K562 (cell line): ENCODE results near the gene CCDC85B. TPM values are rescaled to one million over a fixed set of nuclear protein-coding genes. Genes with fewer than 3 reads are reported as not detected.

Experiments
- ETS2 ChIP-seq: IDR thresholded peaks from 2 replicates; pipeline ENCODE4 v1.6.1; 2016; ENCODE audit warnings: borderline replicate concordance, missing genetic modification characterization, mild to moderate bottlenecking, moderate library complexity, missing compliant biosample characterization; ENCODE audit not compliant: poor library complexity, severe bottlenecking
- GTF2A2 ChIP-seq: IDR thresholded peaks from 2 replicates; pipeline ENCODE4 v1.6.1; 2016; ENCODE audit warnings: mild to moderate bottlenecking, missing genetic modification characterization, missing compliant biosample characterization
- HBP1 ChIP-seq: fragments of 450-650 bp; formaldehyde crosslinking; IDR thresholded peaks from 2 replicates; pipeline ENCODE4 v1.4.0; 2022; ENCODE audit warnings: missing genetic modification characterization
- HCFC1 ChIP-seq: IDR thresholded peaks from 2 replicates; pipeline ENCODE4 v1.6.1; 2012; ENCODE audit warnings: low read depth, low read length, improper control_type of control experiment
- NFXL1 ChIP-seq: fragments of 450-650 bp; formaldehyde crosslinking; IDR thresholded peaks from 2 replicates; pipeline ENCODE4 v1.4.0; 2021; ENCODE audit warnings: mild to moderate bottlenecking
- PML ChIP-seq: IDR thresholded peaks from 2 replicates; pipeline ENCODE4 v1.6.1; 2012; ENCODE audit warnings: low read length, inconsistent platforms
- POLR2A ChIP-seq: fragments of 450-650 bp; conservative IDR thresholded peaks from 2 replicates; pipeline ENCODE4 v1.6.1; 2016
- POLR2AphosphoS5 ChIP-seq: IDR thresholded peaks from 2 replicates; pipeline ENCODE4 v1.6.1; 2011; ENCODE audit warnings: mild to moderate bottlenecking, low read depth, low read length, moderate library complexity; ENCODE audit not compliant: control insufficient read depth, insufficient read depth
- RBM22 ChIP-seq: fragments of 200-400 bp; formaldehyde crosslinking; IDR thresholded peaks from 2 replicates; pipeline ENCODE4 v1.6.1; 2018; ENCODE audit warnings: low read length, low read depth; ENCODE audit not compliant: poor library complexity, severe bottlenecking
- RHOXF2B ChIP-seq: fragments of 250-450 bp; sonication (Bioruptor Pico); conservative IDR thresholded peaks from 2 replicates; pipeline ENCODE4 v1.5.1; 2021
- SMAD2 ChIP-seq: fragments of 150-350 bp; IDR thresholded peaks from 2 replicates; pipeline ENCODE4 v1.6.1; 2014; ENCODE audit warnings: low read depth, mild to moderate bottlenecking, low read length
- SREBF1 ChIP-seq: fragments of 150-350 bp; IDR thresholded peaks from 2 replicates; pipeline ENCODE4 v1.6.1; 2014; ENCODE audit warnings: antibody characterized with exemption, low read depth, low read length, borderline replicate concordance
- XRCC5 ChIP-seq: fragments of 200-400 bp; formaldehyde crosslinking; IDR thresholded peaks from 2 replicates; pipeline ENCODE4 v1.6.1; 2017; ENCODE audit warnings: low read depth, mild to moderate bottlenecking, low read length
- ZNF124 ChIP-seq: sonication (generic); formaldehyde crosslinking; IDR thresholded peaks from 2 replicates; pipeline ENCODE4 v1.8.1; 2022; ENCODE audit warnings: missing genetic modification reagents
- ZNF586 ChIP-seq: fragments of 450-650 bp; formaldehyde crosslinking; conservative IDR thresholded peaks from 2 replicates; pipeline ENCODE4 v1.4.0; 2020; ENCODE audit warnings: mild to moderate bottlenecking, moderate library complexity
- polyA plus RNA-seq, 8 experiments: library from polyadenylated mRNA; depleted of rRNA in 4 of 8; stranded (reverse) in 5 of 8; unstranded in 3 of 8; fragments of >200 nt; fragmentation: Nextera tagmentation in 2 of 8; fragmentation: Illumina TruSeq in 1 of 8; extraction: Ambion mirVana in 2 of 8; extraction: Trizol in 1 of 8; gene quantifications; 2 replicates each; pipeline versions ENCODE4 v1.2.1 to v1.2.3, GENCODE V29; 2011 to 2014; ENCODE audit warnings: inconsistent platforms in 1 of 8, missing spikeins in 1 of 8
- total RNA-seq, 7 experiments: library from RNA; depleted of rRNA in 6 of 7; stranded (reverse); fragments of >200 nt in 6 of 7; fragmentation: Illumina TruSeq in 2 of 7; extraction: Trizol in 2 of 7; gene quantifications; 2 replicates each; pipeline versions ENCODE4 v1.2.1 to v1.2.3, GENCODE V29; 2011 to 2021; ENCODE audit warnings: low replicate concordance in 1 of 7
- TF ChIP-seq, protein P1 (sequence below): sonication (generic); formaldehyde crosslinking; IDR thresholded peaks from 2 replicates; pipeline ENCODE4 v1.8.0; 2023; ENCODE audit warnings: missing genetic modification reagents, mild to moderate bottlenecking, borderline replicate concordance
- TF ChIP-seq, protein P2 (sequence below): sonication (generic); formaldehyde crosslinking; IDR thresholded peaks from 2 replicates; pipeline ENCODE4 v1.8.1; 2023; ENCODE audit warnings: mild to moderate bottlenecking, missing genetic modification reagents
- TF ChIP-seq, protein P3 (sequence below): sonication (generic); formaldehyde crosslinking; IDR thresholded peaks from 2 replicates; pipeline ENCODE4 v1.9.0; 2022; ENCODE audit warnings: mild to moderate bottlenecking, missing genetic modification reagents

CCDC85B gene
- total and polyA plus RNA-seq, 9 of the 15 experiments (the other 6 are each of a cell fraction or from before 2014, with no cell fraction given): 0.14 to 138 (median 6.2) TPM

GRCh38 chr11:65896034-65896999 is 5.8 kb downstream of the CCDC85B start (continued):
- no peak for TF ChIP-seq HCFC1
- TF ChIP-seq RBM22: peak; percentile 74
- TF ChIP-seq, protein P1, sequence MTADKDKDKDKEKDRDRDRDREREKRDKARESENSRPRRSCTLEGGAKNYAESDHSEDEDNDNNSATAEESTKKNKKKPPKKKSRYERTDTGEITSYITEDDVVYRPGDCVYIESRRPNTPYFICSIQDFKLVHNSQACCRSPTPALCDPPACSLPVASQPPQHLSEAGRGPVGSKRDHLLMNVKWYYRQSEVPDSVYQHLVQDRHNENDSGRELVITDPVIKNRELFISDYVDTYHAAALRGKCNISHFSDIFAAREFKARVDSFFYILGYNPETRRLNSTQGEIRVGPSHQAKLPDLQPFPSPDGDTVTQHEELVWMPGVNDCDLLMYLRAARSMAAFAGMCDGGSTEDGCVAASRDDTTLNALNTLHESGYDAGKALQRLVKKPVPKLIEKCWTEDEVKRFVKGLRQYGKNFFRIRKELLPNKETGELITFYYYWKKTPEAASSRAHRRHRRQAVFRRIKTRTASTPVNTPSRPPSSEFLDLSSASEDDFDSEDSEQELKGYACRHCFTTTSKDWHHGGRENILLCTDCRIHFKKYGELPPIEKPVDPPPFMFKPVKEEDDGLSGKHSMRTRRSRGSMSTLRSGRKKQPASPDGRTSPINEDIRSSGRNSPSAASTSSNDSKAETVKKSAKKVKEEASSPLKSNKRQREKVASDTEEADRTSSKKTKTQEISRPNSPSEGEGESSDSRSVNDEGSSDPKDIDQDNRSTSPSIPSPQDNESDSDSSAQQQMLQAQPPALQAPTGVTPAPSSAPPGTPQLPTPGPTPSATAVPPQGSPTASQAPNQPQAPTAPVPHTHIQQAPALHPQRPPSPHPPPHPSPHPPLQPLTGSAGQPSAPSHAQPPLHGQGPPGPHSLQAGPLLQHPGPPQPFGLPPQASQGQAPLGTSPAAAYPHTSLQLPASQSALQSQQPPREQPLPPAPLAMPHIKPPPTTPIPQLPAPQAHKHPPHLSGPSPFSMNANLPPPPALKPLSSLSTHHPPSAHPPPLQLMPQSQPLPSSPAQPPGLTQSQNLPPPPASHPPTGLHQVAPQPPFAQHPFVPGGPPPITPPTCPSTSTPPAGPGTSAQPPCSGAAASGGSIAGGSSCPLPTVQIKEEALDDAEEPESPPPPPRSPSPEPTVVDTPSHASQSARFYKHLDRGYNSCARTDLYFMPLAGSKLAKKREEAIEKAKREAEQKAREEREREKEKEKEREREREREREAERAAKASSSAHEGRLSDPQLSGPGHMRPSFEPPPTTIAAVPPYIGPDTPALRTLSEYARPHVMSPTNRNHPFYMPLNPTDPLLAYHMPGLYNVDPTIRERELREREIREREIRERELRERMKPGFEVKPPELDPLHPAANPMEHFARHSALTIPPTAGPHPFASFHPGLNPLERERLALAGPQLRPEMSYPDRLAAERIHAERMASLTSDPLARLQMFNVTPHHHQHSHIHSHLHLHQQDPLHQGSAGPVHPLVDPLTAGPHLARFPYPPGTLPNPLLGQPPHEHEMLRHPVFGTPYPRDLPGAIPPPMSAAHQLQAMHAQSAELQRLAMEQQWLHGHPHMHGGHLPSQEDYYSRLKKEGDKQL (CRISPR knock-in tag): no peak
- no peak for TF ChIP-seq ZNF124 (CRISPR knock-in tag)
- TF ChIP-seq, protein P2, sequence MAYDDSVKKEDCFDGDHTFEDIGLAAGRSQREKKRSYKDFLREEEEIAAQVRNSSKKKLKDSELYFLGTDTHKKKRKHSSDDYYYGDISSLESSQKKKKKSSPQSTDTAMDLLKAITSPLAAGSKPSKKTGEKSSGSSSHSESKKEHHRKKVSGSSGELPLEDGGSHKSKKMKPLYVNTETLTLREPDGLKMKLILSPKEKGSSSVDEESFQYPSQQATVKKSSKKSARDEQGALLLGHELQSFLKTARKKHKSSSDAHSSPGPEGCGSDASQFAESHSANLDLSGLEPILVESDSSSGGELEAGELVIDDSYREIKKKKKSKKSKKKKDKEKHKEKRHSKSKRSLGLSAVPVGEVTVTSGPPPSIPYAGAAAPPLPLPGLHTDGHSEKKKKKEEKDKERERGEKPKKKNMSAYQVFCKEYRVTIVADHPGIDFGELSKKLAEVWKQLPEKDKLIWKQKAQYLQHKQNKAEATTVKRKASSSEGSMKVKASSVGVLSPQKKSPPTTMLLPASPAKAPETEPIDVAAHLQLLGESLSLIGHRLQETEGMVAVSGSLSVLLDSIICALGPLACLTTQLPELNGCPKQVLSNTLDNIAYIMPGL (CRISPR knock-in tag): 0 out of 2 replicates have a peak, but pooled peaks have one; percentile 35
- 0 out of 2 replicates have a peak, but pooled peaks have one; percentile 10 for TF ChIP-seq ZNF586 (CRISPR knock-in tag)
- 0 out of 2 replicates have a peak, but pooled peaks have one; percentile 19 for TF ChIP-seq PML
- peak; percentile 57 for TF ChIP-seq POLR2AphosphoS5
- TF ChIP-seq GTF2A2 (tag): no peak
- TF ChIP-seq SREBF1: no peak
- no peak for TF ChIP-seq ETS2 (tag)
- TF ChIP-seq, protein P3, sequence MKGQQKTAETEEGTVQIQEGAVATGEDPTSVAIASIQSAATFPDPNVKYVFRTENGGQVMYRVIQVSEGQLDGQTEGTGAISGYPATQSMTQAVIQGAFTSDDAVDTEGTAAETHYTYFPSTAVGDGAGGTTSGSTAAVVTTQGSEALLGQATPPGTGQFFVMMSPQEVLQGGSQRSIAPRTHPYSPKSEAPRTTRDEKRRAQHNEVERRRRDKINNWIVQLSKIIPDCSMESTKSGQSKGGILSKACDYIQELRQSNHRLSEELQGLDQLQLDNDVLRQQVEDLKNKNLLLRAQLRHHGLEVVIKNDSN (CRISPR knock-in tag): no peak
- peak; percentile 5; the same call in 1 of the 2 replicates for TF ChIP-seq NFXL1
- peak; percentile 9; the same call in 1 of the 2 replicates for TF ChIP-seq HBP1
- TF ChIP-seq SMAD2: no peak
- no peak for TF ChIP-seq XRCC5
- TF ChIP-seq POLR2A: peak; percentile 53
- TF ChIP-seq RHOXF2B (CRISPR knock-in tag): no peak
